Neutrophil (primary cell): ENCODE measurements around the gene AOC3.
"Not testable (repeated sequence)": the region's sequence is repeated elsewhere in the genome, so short reads cannot be mapped to it uniquely, and the experiment has no call there.

Experiments used
- H3K27ac ChIP-seq: fragments of 200-600 bp; sonication (generic); 2 replicates; pipeline ENCODE4 v1.5.1; 2016; ENCODE audit warnings: mild to moderate bottlenecking, moderate library complexity
- H3K27me3 ChIP-seq: fragments of 200-600 bp; sonication (generic); 2 replicates; pipeline ENCODE4 v1.6.0; 2016; ENCODE audit warnings: mild to moderate bottlenecking
- H3K36me3 ChIP-seq: fragments of 200-600 bp; sonication (generic); 2 replicates; pipeline ENCODE4 v1.5.1; 2017
- H3K4me1 ChIP-seq, 2 experiments: fragments of 200-600 bp in 1 of 2; sonication (generic) in 1 of 2; 1 replicate in 1 of 2; 2 replicates in 1 of 2; pipeline versions ENCODE4 v1.5.1 to v1.6.1; 2013 to 2016; ENCODE audit warnings: low read depth in 1 of 2, low read length in 1 of 2, mild to moderate bottlenecking in 1 of 2, moderate library complexity in 1 of 2; ENCODE audit not compliant: control insufficient read depth in 1 of 2, insufficient read depth in 1 of 2
- H3K4me3 ChIP-seq, 2 experiments: fragments of 200-600 bp in 1 of 2; sonication (generic) in 1 of 2; 1 replicate in 1 of 2; 2 replicates in 1 of 2; pipeline ENCODE4 v1.5.1; 2013 to 2016; ENCODE audit warnings: low read depth in 1 of 2, low read length in 1 of 2, mild to moderate bottlenecking in 1 of 2, moderate library complexity in 1 of 2
- H3K9me3 ChIP-seq: fragments of 200-600 bp; sonication (generic); 2 replicates; pipeline ENCODE4 v1.5.1; 2016
- TF ChIP-seq, protein P1 (sequence below): fragments of 200-600 bp; sonication (generic); IDR thresholded peaks from 2 replicates; pipeline ENCODE4 v1.5.1; 2016; ENCODE audit warnings: antibody characterized with exemption

The AOC3 gene

DNA sequence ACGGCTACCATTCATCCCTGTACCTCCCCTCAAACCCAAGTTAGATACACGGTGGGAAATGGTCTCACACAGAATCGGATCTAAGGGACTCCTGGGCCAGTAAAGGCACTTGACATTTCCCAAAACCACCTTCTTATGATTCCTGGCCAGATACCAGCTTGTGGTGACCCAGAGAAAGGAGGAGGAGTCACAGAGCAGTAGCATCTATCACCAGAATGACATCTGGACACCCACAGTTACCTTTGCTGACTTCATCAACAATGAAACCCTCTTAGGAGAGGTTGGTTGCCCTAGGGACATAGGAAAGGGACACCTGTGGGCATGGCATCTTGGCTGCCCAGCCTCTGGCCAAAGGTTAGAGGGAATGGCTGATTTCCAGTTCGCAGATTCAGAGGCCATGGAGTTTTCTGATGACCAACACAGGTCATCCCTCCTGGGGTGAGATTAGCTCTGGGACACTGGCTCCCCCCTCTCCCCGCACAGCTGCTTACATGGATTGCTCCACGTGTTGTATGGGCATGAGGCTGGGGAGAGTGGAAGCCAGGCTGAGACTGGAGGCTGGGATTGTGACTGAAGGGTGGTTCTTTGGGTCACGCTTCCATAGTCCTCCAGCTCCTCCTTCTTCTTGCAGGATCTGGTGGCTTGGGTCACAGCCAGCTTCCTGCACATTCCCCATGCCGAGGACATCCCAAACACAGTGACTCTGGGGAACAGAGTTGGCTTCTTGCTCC lies 1.4 kb upstream of the AOC3 start:
- H3K27ac ChIP-seq = no peak overlapping the region
- H3K36me3 ChIP-seq = peaks cover 16% of the 10 kb centered on the region
- TF ChIP-seq, protein P1, sequence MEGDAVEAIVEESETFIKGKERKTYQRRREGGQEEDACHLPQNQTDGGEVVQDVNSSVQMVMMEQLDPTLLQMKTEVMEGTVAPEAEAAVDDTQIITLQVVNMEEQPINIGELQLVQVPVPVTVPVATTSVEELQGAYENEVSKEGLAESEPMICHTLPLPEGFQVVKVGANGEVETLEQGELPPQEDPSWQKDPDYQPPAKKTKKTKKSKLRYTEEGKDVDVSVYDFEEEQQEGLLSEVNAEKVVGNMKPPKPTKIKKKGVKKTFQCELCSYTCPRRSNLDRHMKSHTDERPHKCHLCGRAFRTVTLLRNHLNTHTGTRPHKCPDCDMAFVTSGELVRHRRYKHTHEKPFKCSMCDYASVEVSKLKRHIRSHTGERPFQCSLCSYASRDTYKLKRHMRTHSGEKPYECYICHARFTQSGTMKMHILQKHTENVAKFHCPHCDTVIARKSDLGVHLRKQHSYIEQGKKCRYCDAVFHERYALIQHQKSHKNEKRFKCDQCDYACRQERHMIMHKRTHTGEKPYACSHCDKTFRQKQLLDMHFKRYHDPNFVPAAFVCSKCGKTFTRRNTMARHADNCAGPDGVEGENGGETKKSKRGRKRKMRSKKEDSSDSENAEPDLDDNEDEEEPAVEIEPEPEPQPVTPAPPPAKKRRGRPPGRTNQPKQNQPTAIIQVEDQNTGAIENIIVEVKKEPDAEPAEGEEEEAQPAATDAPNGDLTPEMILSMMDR = no peak
- H3K27me3 ChIP-seq = no peaks in the 10 kb centered on the region
- no peak overlapping the region for H3K4me3 ChIP-seq
- no peaks in the 10 kb centered on the region for H3K9me3 ChIP-seq
- peaks cover 24 to 30% of the 10 kb centered on the region in 2 experiments for H3K4me1 ChIP-seq

GRCh38 chr17:42851371-42852240 lies 607 bp downstream of the AOC3 start:
- H3K27ac ChIP-seq, H3K36me3 ChIP-seq, H3K27me3 ChIP-seq, H3K9me3 ChIP-seq, H3K4me3 ChIP-seq: not testable (repeated sequence)
- H3K4me1 ChIP-seq = peaks cover 19 to 28% of the 10 kb centered on the region in 2 experiments

DNA sequence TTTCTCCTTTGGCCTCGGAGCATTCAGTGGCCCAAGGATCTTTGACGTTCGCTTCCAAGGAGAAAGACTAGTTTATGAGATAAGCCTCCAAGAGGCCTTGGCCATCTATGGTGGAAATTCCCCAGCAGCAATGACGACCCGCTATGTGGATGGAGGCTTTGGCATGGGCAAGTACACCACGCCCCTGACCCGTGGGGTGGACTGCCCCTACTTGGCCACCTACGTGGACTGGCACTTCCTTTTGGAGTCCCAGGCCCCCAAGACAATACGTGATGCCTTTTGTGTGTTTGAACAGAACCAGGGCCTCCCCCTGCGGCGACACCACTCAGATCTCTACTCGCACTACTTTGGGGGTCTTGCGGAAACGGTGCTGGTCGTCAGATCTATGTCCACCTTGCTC lies 1.4 kb downstream of the AOC3 start:
- TF ChIP-seq, protein P1 = no peak
- no peak overlapping the region for H3K27ac ChIP-seq
- no peaks in the 10 kb centered on the region for H3K27me3 ChIP-seq
- no peaks in the 10 kb centered on the region for H3K36me3 ChIP-seq
- H3K9me3 ChIP-seq = no peaks in the 10 kb centered on the region
- H3K4me1 ChIP-seq = peaks cover 12 to 20% of the 10 kb centered on the region in 2 experiments
- H3K4me3 ChIP-seq = no peak overlapping the region

GRCh38 chr17:42853004-42853403 lies 2.0 kb downstream of the AOC3 start:
- no peak overlapping the region for H3K4me3 ChIP-seq
- no peaks in the 10 kb centered on the region for H3K9me3 ChIP-seq
- peaks cover 8 to 14% of the 10 kb centered on the region in 2 experiments for H3K4me1 ChIP-seq
- H3K36me3 ChIP-seq = no peaks in the 10 kb centered on the region
- TF ChIP-seq, protein P1 = no peak
- no peak overlapping the region for H3K27ac ChIP-seq
- no peaks in the 10 kb centered on the region for H3K27me3 ChIP-seq

DNA sequence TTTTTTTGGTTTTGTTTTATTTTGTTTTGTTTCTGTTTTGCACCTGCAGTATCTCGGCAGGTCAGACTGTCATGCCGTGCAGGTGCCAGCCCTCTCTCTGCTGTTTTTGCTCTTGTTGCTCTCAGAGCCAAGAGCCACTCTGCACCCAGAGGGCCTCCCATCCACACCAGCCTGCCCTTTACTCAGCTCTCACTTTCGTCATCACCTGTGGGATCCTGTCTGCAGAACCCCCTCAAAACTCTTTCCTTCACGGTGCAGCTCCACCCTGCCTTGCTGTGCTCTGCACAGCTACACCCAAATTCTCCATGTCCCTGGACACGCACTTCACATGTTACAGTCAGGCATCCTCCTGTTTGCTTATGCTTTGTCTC lies 2.6 kb downstream of the AOC3 start:
- H3K9me3 ChIP-seq = no peaks in the 10 kb centered on the region
- TF ChIP-seq, protein P1 = no peak
- H3K4me1 ChIP-seq = peaks cover 8 to 11% of the 10 kb centered on the region in 2 experiments
- no peak overlapping the region for H3K27ac ChIP-seq
- no peak overlapping the region for H3K4me3 ChIP-seq
- no peaks in the 10 kb centered on the region for H3K27me3 ChIP-seq
- no peaks in the 10 kb centered on the region for H3K36me3 ChIP-seq
